ACHN (cell line): ENCODE data around the gene LIAS.
"Not testable (repeated sequence)": the region's sequence is repeated elsewhere in the genome, so short reads cannot be mapped to it uniquely, and the experiment has no call there.

Experiments used
- DNase-seq: peaks from one replicate; pipeline ENCODE4 v3.0.0-alpha.2; 2015
- in situ Hi-C: cut with HindIII; loops from 2 replicates; pipeline ENCODE4 v1.10.0; 2017; ENCODE audit warnings: low sequenced_read_pairs, low pct_ligation_motif_present, low pct_unique_long_range_greater_than_20kb

The LIAS gene

DNA sequence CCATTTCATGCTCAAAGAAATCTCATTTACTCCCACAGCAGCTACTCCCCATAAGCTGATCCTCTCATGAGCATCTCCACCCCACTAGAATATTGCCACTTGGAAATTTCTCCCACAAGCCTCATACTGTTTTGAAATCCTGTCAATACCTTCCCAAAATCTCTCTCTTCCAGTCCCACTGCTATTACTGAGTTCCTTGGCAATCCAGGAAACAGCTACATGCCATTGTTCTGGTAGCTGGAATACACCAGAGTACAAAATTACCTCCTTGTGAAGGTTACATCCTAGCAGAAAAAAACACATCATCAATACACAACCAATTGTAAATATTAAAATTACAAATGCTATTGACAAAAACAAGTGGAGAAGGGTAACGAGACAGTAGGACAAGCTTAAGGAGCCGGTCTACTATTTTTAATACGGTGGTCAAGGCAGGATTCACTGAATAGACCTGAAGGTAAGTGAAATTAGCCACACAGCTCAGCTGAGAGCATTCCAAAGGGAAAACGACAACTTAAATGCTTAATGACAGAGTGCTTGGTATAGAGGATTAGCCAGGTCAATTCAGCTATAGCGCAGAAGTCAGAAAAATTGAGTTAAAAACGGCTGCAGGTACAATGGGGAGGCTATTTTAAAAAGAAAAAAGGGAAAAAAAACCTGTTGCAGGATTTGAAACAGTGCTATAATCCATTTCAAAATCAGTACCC is 6.5 kb upstream of the LIAS start:
- DNase-seq = no peak
- in situ Hi-C loops = no loop called here

DNA sequence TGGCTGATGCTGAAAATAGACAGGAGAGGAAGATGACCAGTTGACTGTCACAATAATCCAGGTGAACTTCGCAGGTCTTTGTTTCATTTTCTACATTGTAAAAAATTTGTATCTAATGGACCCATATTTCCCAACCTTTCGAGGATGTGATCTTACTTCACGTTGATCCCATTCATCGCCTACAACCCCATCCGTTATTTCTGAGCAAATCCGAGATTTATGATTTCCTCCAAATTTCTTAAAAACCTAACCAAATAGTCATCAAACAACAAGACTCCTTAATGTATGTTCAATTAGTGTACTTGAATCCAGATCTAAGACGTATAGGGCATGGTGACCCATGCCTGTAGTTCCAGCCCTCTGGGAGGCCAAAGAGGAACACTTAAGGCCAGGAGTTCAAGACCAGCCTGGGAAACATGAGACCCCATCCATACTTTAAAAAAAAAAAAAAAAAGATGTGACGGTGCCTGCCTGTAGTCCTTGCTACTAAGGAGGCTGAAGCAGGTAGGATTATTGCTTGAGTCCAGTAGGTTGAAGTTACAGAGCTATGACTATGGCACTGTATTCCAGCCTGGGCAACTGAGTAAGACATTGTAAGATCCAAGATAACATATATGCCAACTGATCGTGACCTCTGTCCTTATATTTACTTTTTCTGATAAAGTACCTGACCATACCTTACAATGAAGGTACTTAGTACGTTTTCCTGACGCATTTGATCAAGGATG is 5.8 kb upstream of the LIAS start:
- in situ Hi-C loops = no loop called here
- no peak for DNase-seq

DNA sequence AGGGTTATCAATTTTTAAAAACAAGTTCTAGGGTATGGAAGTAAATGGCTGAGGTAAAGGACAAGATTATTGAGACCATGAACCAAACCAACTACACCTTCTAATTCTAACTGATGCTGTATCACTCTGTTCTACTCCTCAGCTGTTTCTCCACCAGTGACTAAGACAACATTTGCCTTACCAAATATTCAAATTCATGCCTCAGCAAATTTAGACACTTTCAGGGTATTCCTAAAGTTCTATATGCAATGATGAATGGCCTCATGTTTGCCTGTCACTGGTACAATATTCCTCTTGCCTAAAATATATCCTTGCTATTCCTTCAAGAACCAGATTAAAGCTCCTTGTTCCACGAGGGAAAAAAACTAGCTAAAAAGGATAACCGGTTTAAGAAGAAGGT is 5.1 kb upstream of the LIAS start:
- in situ Hi-C loops = no loop called here
- DNase-seq = no peak

DNA sequence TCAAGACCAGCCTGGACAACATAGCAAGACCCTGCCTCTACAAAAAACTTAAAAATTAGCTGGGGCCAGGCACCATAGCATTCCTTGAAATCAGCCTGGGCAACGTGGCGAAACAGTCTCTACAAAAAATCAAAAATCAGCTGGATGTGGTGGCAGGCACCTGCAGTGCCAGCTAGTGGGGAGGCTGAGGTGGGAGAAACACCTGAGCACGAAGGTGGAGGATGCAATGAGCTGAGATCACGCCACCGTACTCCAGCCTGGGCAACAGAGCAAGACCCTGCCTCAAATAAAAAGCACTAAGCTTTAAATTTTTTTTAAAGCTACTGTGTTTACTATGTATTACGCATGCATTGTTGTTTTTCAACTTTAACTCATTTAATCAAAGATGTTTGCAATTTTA is 3.4 kb upstream of the LIAS start:
- no peak for DNase-seq
- in situ Hi-C loops = no loop called here

DNA sequence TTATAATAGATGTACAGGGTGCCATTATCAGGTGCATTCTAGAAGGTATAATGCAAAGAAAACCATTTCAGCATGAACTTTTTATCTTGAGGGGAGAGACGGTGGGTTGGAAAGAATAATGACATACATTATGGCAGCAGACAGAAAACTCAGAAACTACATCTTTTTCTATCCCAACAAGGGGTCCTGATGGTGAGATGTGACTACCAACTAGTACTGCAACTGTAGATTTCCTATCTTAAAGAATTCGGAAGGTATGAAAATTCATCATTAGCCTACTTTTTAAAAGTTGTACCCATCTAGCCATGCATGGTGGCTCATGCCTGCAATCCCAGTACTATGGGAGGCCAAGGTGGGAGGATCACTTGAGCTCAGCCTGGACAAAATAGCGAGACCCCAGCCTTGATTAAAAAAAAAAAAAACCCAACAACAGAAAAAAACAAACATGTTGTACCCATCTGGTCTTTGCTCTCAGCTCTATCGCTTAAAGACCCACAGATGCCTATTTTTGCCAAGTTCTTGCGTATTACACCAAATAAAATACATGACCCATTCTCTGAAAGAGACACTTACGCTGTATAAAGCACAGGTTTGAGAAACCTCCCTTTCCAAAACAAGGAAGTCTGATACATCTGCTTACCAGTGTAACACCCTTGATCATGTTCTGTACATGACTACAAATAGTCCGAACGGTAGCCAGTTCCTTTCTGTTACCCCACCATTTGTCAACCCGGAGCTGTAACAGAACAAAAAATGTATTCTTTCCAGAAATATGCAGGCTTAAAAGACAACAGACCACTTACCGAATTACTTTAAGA is 1.7 kb upstream of the LIAS start:
- DNase-seq = no peak
- in situ Hi-C loops = no loop called here

DNA sequence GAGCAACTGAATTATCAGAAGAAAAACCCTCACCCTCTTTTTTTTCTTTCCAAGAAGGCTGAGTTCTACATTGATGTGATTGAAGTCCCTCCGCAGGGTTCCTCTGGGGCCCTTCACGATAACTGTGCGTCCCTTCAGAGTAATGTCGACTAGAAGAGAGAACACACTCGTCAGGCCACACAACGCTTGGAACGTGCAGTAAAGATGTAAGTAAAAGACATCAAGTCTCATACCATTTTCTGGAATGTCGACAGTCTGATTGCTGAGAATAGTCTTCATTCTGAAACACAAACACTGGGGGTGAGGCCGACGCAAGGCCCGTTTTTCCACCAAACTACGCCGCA is 723 bp upstream of the LIAS start:
- in situ Hi-C loops, DNase-seq: not testable (repeated sequence)

DNA sequence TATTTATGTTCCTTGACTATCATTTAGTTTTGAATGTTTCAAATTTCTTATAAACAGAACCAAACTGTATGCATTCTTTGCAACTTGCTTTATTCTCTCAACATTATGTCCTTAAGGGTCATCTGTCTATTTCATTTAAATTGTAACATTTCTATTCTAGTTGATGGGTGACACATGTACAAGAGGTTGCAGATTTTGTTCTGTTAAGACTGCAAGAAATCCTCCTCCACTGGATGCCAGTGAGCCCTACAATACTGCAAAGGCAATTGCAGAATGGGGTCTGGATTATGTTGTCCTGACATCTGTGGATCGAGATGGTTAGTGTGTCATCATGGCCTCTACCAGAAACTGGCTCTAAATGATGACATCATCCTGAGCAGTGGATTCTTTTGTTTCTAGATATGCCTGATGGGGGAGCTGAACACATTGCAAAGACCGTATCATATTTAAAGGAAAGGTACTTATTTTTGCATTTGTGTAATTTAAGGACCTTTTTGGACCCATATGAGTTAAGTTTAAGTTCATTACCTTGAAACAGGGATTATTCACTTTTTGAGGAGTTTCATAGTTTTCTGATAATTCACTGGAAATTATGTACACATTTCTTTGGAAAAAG is 6.1 kb downstream of the LIAS start:
- peak; percentile 85 for DNase-seq
- in situ Hi-C loops = no loop called here

DNA sequence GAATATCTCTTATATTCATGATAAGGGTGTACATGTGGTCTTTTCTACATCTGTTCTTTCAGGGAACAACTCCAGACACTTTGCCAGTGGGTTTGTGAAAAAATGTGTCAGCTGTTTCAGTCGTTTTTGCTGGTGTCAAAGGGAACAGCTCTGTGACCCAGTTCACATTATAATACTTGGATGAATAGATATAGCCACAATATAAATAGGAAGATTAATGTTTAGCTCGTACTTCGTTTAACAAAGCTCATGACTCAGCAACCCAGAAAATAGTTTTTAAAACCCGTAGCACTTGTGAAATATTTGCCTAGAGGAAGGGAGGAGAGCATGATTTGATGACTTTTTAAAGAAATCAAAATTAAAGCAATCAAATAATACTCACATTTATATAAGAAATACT is 7.9 kb downstream of the LIAS start:
- in situ Hi-C loops = no loop called here
- DNase-seq = peak; percentile 83

DNA sequence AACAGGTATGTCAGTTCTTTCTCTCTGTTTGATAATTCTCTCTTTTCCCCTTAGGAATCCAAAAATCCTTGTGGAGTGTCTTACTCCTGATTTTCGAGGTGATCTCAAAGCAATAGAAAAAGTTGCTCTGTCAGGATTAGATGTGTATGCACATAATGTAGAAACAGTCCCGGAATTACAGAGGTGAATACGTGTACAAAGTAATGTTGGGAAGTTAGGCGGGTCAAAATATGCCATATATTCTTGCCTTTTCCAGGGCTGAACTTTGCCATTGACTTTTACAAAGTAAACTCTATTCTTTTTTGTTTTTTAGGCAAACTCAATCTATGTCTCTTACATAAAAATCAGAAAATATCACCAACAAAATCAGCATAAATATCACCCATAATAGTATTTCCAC is 8.6 kb downstream of the LIAS start:
- in situ Hi-C loops = no loop called here

DNA sequence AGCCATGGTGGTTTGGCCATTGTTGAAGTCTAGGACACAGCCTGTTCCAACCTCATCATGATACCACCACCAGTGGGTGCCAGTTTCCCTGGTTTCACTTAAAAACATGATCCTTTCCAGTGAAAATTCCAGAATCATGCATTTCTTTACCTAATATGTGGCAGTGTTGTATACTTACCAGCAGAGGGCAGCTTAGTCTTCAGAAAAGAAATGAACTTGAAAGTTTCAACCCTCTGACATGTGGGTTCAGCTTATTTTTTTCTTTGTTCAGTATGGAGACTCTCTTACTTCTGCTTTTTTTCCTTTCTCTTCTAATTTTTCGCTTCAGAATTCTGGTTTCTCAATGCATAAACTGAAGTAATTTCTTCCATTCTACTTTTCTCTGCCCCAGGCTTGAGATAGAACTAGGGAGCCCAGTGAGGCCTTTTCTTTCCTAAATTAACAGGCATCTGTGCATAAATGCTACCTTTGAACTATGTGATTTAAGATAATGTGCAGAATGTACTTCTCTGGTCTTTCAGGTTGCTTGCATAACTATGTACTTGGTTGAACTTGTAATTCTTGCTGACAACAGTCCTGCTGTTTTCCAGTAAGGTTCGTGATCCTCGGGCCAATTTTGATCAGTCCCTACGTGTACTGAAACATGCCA is 10.7 kb downstream of the LIAS start:
- in situ Hi-C loops = no loop called here
- DNase-seq = peak; percentile 86

More for the DNA sequence above, 8.6 kb downstream of the LIAS start:
- no peak for DNase-seq

DNA sequence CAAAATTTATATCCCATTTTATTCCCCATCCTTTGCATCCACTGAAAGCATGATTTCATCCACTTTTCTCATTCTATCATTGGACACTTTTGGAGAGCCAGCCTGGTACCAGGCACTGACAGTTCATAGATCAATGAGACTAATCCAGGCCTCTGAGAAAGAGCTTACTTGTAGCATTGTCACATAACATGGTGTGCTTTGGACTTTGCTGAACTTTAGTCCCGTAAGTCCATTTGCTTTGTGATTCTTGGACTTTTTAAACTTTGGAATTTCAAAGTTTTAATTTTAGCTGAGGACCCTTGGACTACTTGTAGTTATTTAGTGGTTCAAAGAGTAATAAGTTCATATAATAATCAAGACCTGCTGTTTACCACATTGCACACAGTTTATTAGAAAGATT is 11.5 kb downstream of the LIAS start:
- DNase-seq = no peak
- in situ Hi-C loops = no loop called here

DNA sequence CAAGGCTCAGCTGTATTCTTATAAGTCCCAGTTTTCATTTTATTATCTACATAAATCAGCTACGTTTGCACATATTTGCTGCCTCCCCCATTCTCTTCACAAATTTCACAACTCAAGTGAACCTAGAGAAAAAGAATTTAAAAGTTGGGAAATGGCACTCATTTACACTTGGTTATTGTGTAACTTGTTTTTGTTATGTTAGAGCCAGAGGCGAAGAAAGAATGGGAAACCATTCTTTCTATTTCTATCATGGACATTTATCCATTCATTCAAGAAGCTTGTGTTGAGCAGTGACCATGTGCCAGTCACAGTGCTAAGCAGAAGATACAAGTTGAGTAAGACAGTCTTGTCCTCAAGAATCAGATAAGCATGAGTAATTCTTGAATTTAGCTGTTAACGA is 13.5 kb downstream of the LIAS start:
- in situ Hi-C loops = no loop called here
- DNase-seq = no peak

DNA sequence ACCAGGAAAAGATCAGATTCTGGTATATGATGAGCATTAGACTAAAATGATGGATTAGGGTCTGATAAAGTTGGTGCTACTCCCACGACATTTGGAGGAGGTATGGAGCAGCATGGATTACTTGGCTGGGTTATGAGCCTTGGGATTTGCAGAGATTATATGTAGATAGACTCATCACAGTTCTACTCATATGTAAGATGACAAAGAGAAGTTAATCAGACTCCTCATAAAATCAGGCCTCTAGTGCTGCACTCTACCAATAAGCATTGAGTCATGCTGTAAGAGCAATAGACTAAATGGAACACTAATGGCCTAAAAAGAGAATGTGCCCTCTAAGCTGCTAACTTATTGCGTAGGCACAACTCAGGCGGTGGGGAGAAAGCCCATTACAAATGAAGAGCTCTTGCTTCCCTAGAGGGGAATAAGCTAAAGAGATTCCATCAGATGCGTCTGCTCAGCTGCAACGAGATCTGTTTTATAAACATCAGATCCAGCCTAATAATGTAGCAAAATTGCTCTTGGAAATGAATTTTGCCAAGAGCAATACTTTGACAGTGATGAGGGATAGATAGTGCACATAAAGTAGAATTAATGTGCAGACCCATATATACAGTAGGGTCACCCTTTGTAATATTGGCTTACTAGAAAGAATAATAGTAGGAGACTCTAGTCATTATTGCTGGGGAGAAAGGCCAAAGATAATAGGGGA is 17.5 kb downstream of the LIAS start:
- no peak for DNase-seq
- in situ Hi-C loops = no loop called here

DNA sequence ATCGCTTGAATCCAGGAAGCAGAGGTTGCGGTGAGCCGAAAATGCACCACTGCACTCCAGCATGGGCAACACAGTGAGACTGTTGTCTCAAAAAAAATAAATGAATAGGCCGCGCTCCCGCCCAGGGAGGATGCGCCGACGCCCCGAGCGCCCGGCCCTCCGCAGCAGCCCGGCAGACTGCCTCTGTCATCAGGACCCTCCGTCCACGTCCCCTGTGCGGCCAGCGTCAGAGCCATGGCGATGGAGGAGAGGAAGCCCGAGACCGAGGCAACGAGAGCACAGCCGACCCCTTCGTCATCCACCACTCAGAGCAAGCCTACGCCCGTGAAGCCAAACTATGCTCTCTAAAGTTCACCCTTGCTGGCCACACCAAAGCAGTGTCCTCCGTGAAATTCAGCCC is 21.4 kb downstream of the LIAS start:
- no peak for DNase-seq
- in situ Hi-C loops = no loop called here

DNA sequence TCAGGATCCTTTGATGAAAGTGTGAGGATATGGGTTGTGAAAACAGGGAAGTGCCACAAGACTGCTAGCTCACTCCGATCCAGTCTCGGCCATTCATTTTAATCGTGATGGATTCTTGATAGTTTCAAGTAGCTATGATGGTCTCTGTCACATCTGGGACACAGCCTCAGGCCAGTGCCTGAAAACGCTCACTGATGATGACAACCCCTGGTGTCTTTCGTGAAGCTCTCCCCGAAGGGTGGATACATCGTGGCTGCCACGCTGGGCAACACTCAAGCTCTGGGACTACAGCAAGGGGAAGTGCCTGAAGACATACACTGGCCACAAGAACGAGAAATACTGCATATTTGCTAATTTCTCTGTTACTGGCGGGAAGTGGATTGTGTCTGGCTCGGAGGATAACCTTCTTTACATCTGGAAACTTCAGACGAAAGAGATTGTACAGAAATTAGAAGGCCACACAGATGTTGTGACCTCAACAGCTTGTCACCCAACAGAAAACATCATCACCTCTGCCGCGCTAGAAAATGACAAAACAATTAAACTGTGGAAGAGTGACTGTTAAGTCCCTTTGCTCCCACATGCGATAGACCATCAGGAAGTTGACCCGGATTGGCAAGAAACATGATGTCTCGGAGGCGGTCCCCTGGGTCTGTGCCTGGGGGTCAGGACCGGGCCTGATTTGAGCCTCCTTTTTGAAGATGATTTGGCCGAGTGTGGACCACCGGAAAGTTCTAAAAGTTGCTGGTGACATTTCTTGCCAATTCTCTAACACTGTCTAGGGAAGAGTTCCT is 22.2 kb downstream of the LIAS start:
- in situ Hi-C loops = no loop called here
- DNase-seq = no peak

DNA sequence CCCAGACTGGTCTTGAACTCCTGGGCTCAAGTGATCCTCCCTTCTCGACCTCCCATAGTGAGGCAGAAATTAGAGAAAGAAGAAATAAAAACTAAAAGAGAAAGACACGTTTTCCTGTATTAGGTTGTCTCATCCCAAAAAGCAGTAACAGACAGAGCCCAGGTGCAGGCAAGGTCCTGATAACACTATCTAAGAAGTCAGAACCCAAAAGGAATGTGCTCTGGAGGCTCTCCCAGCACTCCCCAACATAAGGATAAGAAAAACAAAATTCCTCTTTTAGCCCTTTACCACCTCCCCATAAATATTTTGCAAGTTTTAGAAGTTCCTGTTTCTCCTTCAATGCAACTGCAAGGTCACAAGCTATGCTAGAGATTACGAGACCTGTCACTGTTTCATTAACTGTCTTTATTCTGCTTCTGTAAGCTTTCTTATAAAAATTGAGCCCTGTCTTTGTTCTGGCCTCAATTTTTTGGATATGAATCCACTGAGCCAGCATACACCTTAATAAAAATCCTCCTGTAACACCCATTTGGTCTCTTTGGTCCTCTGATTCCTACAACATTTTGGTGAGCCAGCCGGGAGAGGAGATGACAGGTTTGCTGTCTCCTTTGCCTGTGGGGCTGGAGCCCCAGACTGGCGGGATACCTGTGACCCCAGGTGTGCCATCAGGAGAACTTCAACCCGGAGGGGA is 25.9 kb downstream of the LIAS start:
- in situ Hi-C loops = no loop called here

DNA sequence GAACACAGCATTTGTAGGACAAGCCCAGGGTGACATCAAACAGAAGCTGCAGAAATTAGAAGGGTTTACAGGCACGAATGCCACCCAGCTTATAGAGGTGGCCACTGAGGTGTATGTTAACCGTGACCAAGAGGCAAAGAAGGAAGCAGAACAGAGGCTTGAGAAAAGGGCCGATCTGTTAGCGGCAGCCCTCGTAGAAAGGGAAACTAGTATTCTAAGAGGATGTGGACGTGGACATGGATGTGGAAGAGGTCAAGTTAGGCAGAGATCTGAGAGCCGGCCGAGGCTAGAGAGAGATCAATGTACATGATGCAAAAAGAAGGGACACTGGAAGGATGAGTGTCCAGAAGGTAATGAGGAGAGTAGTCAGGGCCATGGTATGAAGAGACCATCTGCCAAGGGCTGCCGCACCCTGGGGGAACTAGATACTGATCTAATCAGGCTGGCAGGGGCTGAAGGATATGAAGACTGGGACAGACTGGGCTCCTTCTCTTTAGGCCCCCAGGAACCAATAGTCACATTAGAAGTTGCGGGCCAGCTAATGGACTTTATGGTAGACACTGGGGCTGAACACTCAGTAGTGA is 27.5 kb downstream of the LIAS start:
- no peak for DNase-seq
- in situ Hi-C loops = no loop called here

More for the DNA sequence above, 25.9 kb downstream of the LIAS start:
- DNase-seq = no peak
